H1 (cell line): Measurements from ENCODE around the gene OR10A7. TPM values are rescaled to one million over a fixed set of nuclear protein-coding genes. Genes with fewer than 3 reads are reported as not detected.

ENCODE experiments used
- CTCF ChIA-PET: fragments of 300-600 bp; sonication (Branson Sonifier 250); formaldehyde crosslinking; loops from one replicate; lab custom pipeline; 2021; ENCODE audit not compliant: partially characterized antibody; lab: Charles Lee
- POLR2A ChIA-PET: fragments of 300-600 bp; sonication (Branson Sonifier 250); formaldehyde crosslinking; loops from one replicate; lab custom pipeline; 2021; ENCODE audit warnings: inconsistent platforms; ENCODE audit not compliant: partially characterized antibody; lab: Charles Lee
- DNase-seq, 2 experiments: peaks; one replicate each; pipeline versions ENCODE4 v3.0.0 to v3.0.0-alpha.2; 2010 to 2022; ENCODE audit warnings: low spot score in 2 of 2, low read depth in 1 of 2, mixed read lengths in 1 of 2
- FAIRE-seq: peaks from 2 replicates; lab custom pipeline; 2011; peaks lifted over from hg19 to GRCh38; lab: Jason Lieb, UNC
- H2AFZ ChIP-seq: 2 replicates; pipeline ENCODE4 v1.8.1; 2012; ENCODE audit warnings: low read length, inconsistent platforms
- H2AK5ac ChIP-seq: 2 replicates; pipeline ENCODE4 v1.6.1; 2013; ENCODE audit warnings: low read depth, low read length
- H2BK120ac ChIP-seq: replicated peaks from 2 replicates; pipeline ENCODE3; 2013; ENCODE audit warnings: low read depth, low read length, inconsistent platforms
- H2BK12ac ChIP-seq: 2 replicates; pipeline ENCODE4 v1.6.1; 2013; ENCODE audit warnings: low read depth, low read length
- H2BK15ac ChIP-seq: 2 replicates; pipeline ENCODE4 v1.6.1; 2013; ENCODE audit warnings: low read length
- H2BK20ac ChIP-seq: 2 replicates; pipeline ENCODE4 v1.6.1; 2013; ENCODE audit warnings: low read length
- H2BK5ac ChIP-seq: 2 replicates; pipeline ENCODE4 v1.6.1; 2013; ENCODE audit warnings: low read depth, low read length
- H3K14ac ChIP-seq: 2 replicates; pipeline ENCODE4 v1.6.1; 2013; ENCODE audit warnings: inconsistent platforms; ENCODE audit not compliant: insufficient read length
- H3K18ac ChIP-seq: 2 replicates; pipeline ENCODE4 v1.6.1; 2013; ENCODE audit warnings: low read length; ENCODE audit errors: extremely low read depth
- H3K23ac ChIP-seq: 2 replicates; pipeline ENCODE4 v1.6.1; 2013; ENCODE audit warnings: inconsistent platforms; ENCODE audit not compliant: insufficient read length
- H3K23me2 ChIP-seq: 2 replicates; pipeline ENCODE4 v1.6.1; 2013; ENCODE audit warnings: low read depth, low read length
- H3K27ac ChIP-seq: 2 replicates; pipeline ENCODE4 v1.6.1; 2011; ENCODE audit warnings: low read depth, low read length, inconsistent platforms
- H3K27me3 ChIP-seq, 4 experiments: replicated peaks in 1 of 4; 1 replicate in 1 of 4; 2 replicates in 3 of 4; pipeline versions ENCODE4 v1.6.1 to v1.8.1; 2011 to 2013; ENCODE audit warnings: low read length in 3 of 4, mild to moderate bottlenecking in 3 of 4, inconsistent platforms in 2 of 4, mixed read lengths in 2 of 4, moderate library complexity in 1 of 4; ENCODE audit not compliant: control insufficient read depth in 3 of 4, insufficient read depth in 3 of 4; ENCODE audit errors: extremely low read depth in 1 of 4
- H3K36me3 ChIP-seq, 4 experiments: 2 replicates each; pipeline versions ENCODE4 v1.6.1 to v1.8.1; 2011 to 2013; ENCODE audit warnings: mild to moderate bottlenecking in 4 of 4, low read length in 3 of 4, moderate library complexity in 2 of 4, control low read depth in 1 of 4, inconsistent platforms in 1 of 4; ENCODE audit not compliant: insufficient read depth in 4 of 4, control insufficient read depth in 2 of 4
- H3K4ac ChIP-seq: replicated peaks from 2 replicates; pipeline ENCODE3; 2013; ENCODE audit warnings: low read length, low read depth, mixed read lengths, inconsistent platforms; ENCODE audit not compliant: insufficient read length
- H3K4me1 ChIP-seq, 4 experiments: replicated peaks in 1 of 4; 1 replicate in 1 of 4; 2 replicates in 3 of 4; pipeline versions ENCODE4 v1.6.1 to v1.8.1; 2011 to 2013; ENCODE audit warnings: low read length in 3 of 4, inconsistent platforms in 2 of 4, mixed read lengths in 1 of 4; ENCODE audit not compliant: insufficient read depth in 4 of 4, control insufficient read depth in 3 of 4
- H3K4me2 ChIP-seq, 2 experiments: 2 replicates each; pipeline versions ENCODE4 v1.6.1 to v1.8.1; 2011 to 2013; ENCODE audit warnings: low read depth in 2 of 2, low read length in 2 of 2, control low read depth in 1 of 2, inconsistent platforms in 1 of 2, mild to moderate bottlenecking in 1 of 2; ENCODE audit not compliant: insufficient read depth in 1 of 2
- H3K4me3 ChIP-seq, 4 experiments: fragments of 200-600, 300-600 bp in 1 of 4; sonication (generic), shearing (Covaris generic), sonication (Bioruptor Twin) in 1 of 4; 2 replicates each; pipeline versions ENCODE4 v1.5.1 to v1.8.1; 2011 to 2016; ENCODE audit warnings: low read length in 4 of 4, low read depth in 3 of 4, control low read depth in 2 of 4, inconsistent platforms in 2 of 4, mild to moderate bottlenecking in 2 of 4, mixed read lengths in 1 of 4, moderate library complexity in 1 of 4; ENCODE audit not compliant: insufficient read depth in 2 of 4; ENCODE audit errors: extremely low read depth in 1 of 4
- H3K56ac ChIP-seq: replicated peaks from 2 replicates; pipeline ENCODE3; 2013; ENCODE audit warnings: low read depth, mild to moderate bottlenecking, mixed read lengths, low read length, inconsistent platforms; ENCODE audit not compliant: insufficient read length
- H3K79me1 ChIP-seq: 2 replicates; pipeline ENCODE4 v1.6.1; 2013; ENCODE audit warnings: low read depth, low read length, control low read depth
- H3K79me2 ChIP-seq, 2 experiments: 2 replicates each; pipeline versions ENCODE4 v1.6.1 to v1.8.1; 2012 to 2013; ENCODE audit warnings: low read length in 2 of 2, mild to moderate bottlenecking in 2 of 2, inconsistent platforms in 1 of 2; ENCODE audit not compliant: insufficient read depth in 2 of 2, control insufficient read depth in 1 of 2
- H3K9ac ChIP-seq, 4 experiments: replicated peaks in 1 of 4; 1 replicate in 1 of 4; 2 replicates in 3 of 4; pipeline versions ENCODE4 v1.6.1 to v1.8.1; 2011 to 2013; ENCODE audit warnings: low read depth in 3 of 4, low read length in 3 of 4, control low read depth in 2 of 4, mild to moderate bottlenecking in 2 of 4, moderate library complexity in 2 of 4, inconsistent platforms in 1 of 4; ENCODE audit errors: extremely low read depth in 1 of 4
- H3K9me3 ChIP-seq, 2 experiments: 2 replicates each; pipeline versions ENCODE4 v1.6.1 to v1.8.1; 2012 to 2013; ENCODE audit warnings: mild to moderate bottlenecking in 2 of 2, moderate library complexity in 2 of 2, control low read depth in 1 of 2, inconsistent platforms in 1 of 2, low read depth in 1 of 2, low read length in 1 of 2, mixed read lengths in 1 of 2; ENCODE audit not compliant: insufficient read depth in 2 of 2
- H4K20me1 ChIP-seq, 2 experiments: replicated peaks in 1 of 2; 2 replicates each; pipeline versions ENCODE3 to v1.8.1; 2011 to 2013; ENCODE audit warnings: inconsistent platforms in 2 of 2, low read length in 2 of 2, mild to moderate bottlenecking in 1 of 2; ENCODE audit not compliant: insufficient read depth in 2 of 2, control insufficient read depth in 1 of 2
- H4K5ac ChIP-seq: 2 replicates; pipeline ENCODE4 v1.6.1; 2013; ENCODE audit warnings: low read length, low read depth, mixed read lengths, inconsistent platforms; ENCODE audit not compliant: insufficient read length
- H4K8ac ChIP-seq: 2 replicates; pipeline ENCODE4 v1.8.0; 2013; ENCODE audit warnings: mild to moderate bottlenecking, moderate library complexity, low read length, inconsistent platforms; ENCODE audit not compliant: insufficient read depth; ENCODE audit errors: extremely low read depth
- H4K91ac ChIP-seq: replicated peaks from 2 replicates; pipeline ENCODE3; 2013; ENCODE audit warnings: low read length, mixed read lengths, inconsistent platforms; ENCODE audit not compliant: insufficient read length
- CEBPB ChIP-seq: IDR thresholded peaks from 2 replicates; pipeline ENCODE4 v1.6.1; 2012; ENCODE audit warnings: low read depth, low read length
- CHD2 ChIP-seq: IDR thresholded peaks from 2 replicates; pipeline ENCODE4 v1.6.1; 2012; ENCODE audit warnings: low read length, improper control_type of control experiment
- CREB1 ChIP-seq: IDR thresholded peaks from 2 replicates; pipeline ENCODE4 v1.6.1; 2012; ENCODE audit warnings: inconsistent platforms
- KDM4A ChIP-seq: IDR thresholded peaks from one replicate; pipeline ENCODE4 v1.7.1; 2012; ENCODE audit warnings: low read depth, mild to moderate bottlenecking, moderate library complexity, low read length, inconsistent platforms; ENCODE audit not compliant: severe bottlenecking
- KDM5A ChIP-seq: fragments of 200-600 bp; IDR thresholded peaks from 2 replicates; pipeline ENCODE4 v1.7.1; 2012; ENCODE audit warnings: mild to moderate bottlenecking, low read length, inconsistent platforms, mixed read lengths
- POU5F1 ChIP-seq: IDR thresholded peaks from 2 replicates; pipeline ENCODE4 v1.6.1; 2011; ENCODE audit warnings: low read depth, mild to moderate bottlenecking, low read length, moderate library complexity
- SIN3A ChIP-seq, 2 experiments: IDR thresholded peaks in 1 of 2; conservative IDR thresholded peaks in 1 of 2; 2 replicates each; pipeline ENCODE4 v1.6.1; 2011 to 2012; ENCODE audit warnings: low read length in 2 of 2, improper control_type of control experiment in 1 of 2, low read depth in 1 of 2, mild to moderate bottlenecking in 1 of 2
- SIRT6 ChIP-seq: IDR thresholded peaks from one replicate; pipeline ENCODE4 v1.7.1; 2012; ENCODE audit warnings: low read length, inconsistent platforms
- YY1 ChIP-seq: IDR thresholded peaks from 2 replicates; pipeline ENCODE4 v1.6.1; 2011; ENCODE audit warnings: low read depth, mild to moderate bottlenecking, low read length
- WGBS, 2 experiments: shearing (Covaris generic) in 1 of 2; methylation state at CpG; one replicate each; pipeline versions ENCODE4 v1.1.6 to v1.1.7; 2013 to 2015; ENCODE audit warnings: low lambda C conversion rate in 2 of 2, mixed read lengths in 2 of 2, inconsistent platforms in 1 of 2, low coverage in 1 of 2, missing lambda C conversion rate in 1 of 2; ENCODE audit not compliant: insufficient replicate concordance in 2 of 2, insufficient coverage in 1 of 2, insufficient read length in 1 of 2; ENCODE audit errors: extremely low coverage in 1 of 2, missing lambda C conversion rate in 1 of 2; 5-methylcytosine and 5-hydroxymethylcytosine counted together
- polyA plus RNA-seq, 7 experiments: library from polyadenylated mRNA; depleted of rRNA in 3 of 7; stranded (reverse) in 5 of 7; unstranded in 2 of 7; fragments of >200 nt in 5 of 7; fragments of 200-250 nt in 2 of 7; gene quantifications; 1 replicate in 5 of 7; 2 replicates in 1 of 7; 4 replicates in 1 of 7; pipeline versions ENCODE4 v1.2.1 to v1.2.3, GENCODE V29; 2011 to 2013; ENCODE audit warnings: missing spikeins in 2 of 7, mixed read lengths in 2 of 7
- total RNA-seq: library from RNA; stranded (reverse); fragmentation: NEBNext Ultra II Directional; extraction: Animal tissue kit (Norgen Biotek cat#: 25700); gene quantifications from 2 replicates; pipeline ENCODE4 v1.2.1, GENCODE V29; 2021

The OR10A7 gene
- total and polyA plus RNA-seq, 2 of the 8 experiments (the other 6 are each of a cell fraction or from before 2014, with no cell fraction given), result not detected

DNA sequence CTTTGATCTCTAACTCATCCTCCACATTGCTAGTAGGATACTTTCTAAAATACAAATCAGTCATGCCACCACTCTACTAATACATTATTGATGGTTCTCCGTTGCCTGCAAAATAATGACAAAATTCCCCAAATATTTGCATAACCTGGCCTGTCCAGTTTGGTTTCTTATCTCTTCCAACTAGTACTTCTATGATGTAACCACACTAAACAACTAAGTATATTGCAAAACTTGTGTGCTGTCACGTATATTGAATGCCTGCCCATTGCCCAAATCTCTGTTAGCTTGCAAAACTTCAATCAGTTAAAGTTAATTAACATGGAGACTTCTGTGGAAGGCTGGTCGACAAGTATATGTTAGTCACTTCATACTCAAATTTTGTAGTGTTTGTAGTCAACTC lies 30.1 kb downstream of the OR10A7 start:
- H3K4me1 ChIP-seq, result no peaks in the 10 kb centered on the region
- H3K4me2 ChIP-seq, result no peak overlapping the region
- H2BK5ac ChIP-seq, result no peak overlapping the region
- H3K27me3 ChIP-seq, result no peaks in the 10 kb centered on the region
- WGBS, 2 experiments, result 86% methylated on average over 3 of the region's 3 CpGs; no CpG with 5 or more reads in 1 of the 2 experiments
- FAIRE-seq (no peak), DNase-seq (no peak)
- H3K23me2 ChIP-seq, result no peaks in the 10 kb centered on the region
- H3K9ac ChIP-seq, result no peak overlapping the region
- H4K8ac ChIP-seq, result no peak overlapping the region
- H2BK20ac ChIP-seq, result no peak overlapping the region
- no peak overlapping the region for H3K23ac ChIP-seq
- H2BK15ac ChIP-seq, result no peak overlapping the region
- H3K27ac ChIP-seq, result no peak overlapping the region
- H4K91ac ChIP-seq, result no peak overlapping the region
- H3K4me3 ChIP-seq, result no peak overlapping the region
- no peak overlapping the region for H2BK120ac ChIP-seq
- H3K9me3 ChIP-seq, result no peaks in the 10 kb centered on the region
- no peak overlapping the region for H2AK5ac ChIP-seq
- H4K5ac ChIP-seq, result no peak overlapping the region
- no peak overlapping the region for H2AFZ ChIP-seq
- H3K56ac ChIP-seq, result no peak overlapping the region
- H4K20me1 ChIP-seq, result no peaks in the 10 kb centered on the region
- H3K36me3 ChIP-seq, result no peaks in the 10 kb centered on the region
- no peak overlapping the region for H3K18ac ChIP-seq
- H2BK12ac ChIP-seq, result no peak overlapping the region
- no peak overlapping the region for H3K14ac ChIP-seq
- TF ChIP-seq SIN3A (conservative IDR thresholded peaks at IDR 0.05 in 1 of 2, IDR thresholded peaks at IDR 0.05 in 1 of 2; ENCODE audit: low read depth in 1 of 2, low read length in 2 of 2), result no peak
- TF ChIP-seq POU5F1, result no peak
- TF ChIP-seq CEBPB, result no peak
- TF ChIP-seq KDM5A, result no peak
- no peak for TF ChIP-seq CREB1
- no peak for TF ChIP-seq KDM4A
- no peak for TF ChIP-seq YY1
- no peak for TF ChIP-seq CHD2
- no peak for TF ChIP-seq SIRT6
- POLR2A ChIA-PET, result no interaction called here
- CTCF ChIA-PET, result interaction anchor here (1.0 kb wide), 1 partner anchor 9 kb away, joined by 3 read pairs; no protein-coding TSS in a partner anchor
- H3K79me1 ChIP-seq, result no peaks in the 10 kb centered on the region
- no peaks in the 10 kb centered on the region for H3K79me2 ChIP-seq
- no peak overlapping the region for H3K4ac ChIP-seq
